ENCODE results near the gene ATP2B3.

ATP2B3 gene

DNA sequence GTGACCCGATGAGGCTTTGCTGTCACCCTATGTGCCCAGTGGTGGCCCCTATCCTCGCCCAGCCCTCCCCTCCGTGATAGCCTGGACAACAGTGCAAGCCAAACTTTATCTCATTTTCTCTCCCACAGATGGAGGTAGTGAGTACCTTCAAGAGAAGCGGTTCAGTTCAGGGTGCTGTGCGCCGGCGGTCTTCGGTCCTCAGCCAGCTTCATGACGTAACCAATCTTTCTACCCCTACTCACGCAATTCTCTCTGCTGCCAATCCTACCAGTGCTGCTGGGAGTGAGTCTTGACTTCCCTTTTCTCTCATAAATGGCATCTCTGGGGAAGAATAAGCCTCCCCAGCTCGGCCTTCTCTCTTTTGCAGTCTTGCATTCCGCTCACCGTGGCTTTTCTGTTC, 52.0 kb downstream of the ATP2B3 start:
- TF ChIP-seq GATA2 (IDR thresholded peaks at IDR 0.05; ENCODE audit: low read depth, low read length) (no peak), GATA3 (IDR thresholded peaks at IDR 0.05; ENCODE audit: low read depth, low read length) (no peak)

DNA sequence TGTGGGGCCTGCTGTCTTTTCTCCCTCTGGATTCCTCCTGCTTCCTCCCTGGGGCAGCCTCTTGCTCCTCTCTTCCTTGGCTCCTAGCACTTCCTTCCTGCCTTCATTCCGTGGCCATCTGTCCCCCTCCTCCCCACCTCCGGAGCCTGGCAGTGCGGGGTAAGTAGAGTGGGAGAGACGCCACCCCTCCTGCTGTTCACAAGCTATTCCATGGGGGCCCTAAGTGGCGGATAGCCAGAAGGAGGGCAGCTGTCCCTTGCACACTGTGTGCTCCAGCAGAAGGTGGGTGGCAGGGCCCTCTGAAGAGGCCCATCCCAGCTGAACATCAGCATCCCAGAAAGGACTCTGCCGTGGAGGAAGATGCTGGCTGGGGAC, 54.1 kb downstream of the ATP2B3 start:
- TF ChIP-seq GATA3 (IDR thresholded peaks at IDR 0.05; ENCODE audit: low read depth, low read length): no peak
- TF ChIP-seq GATA2 (IDR thresholded peaks at IDR 0.05; ENCODE audit: low read depth, low read length): no peak

DNA sequence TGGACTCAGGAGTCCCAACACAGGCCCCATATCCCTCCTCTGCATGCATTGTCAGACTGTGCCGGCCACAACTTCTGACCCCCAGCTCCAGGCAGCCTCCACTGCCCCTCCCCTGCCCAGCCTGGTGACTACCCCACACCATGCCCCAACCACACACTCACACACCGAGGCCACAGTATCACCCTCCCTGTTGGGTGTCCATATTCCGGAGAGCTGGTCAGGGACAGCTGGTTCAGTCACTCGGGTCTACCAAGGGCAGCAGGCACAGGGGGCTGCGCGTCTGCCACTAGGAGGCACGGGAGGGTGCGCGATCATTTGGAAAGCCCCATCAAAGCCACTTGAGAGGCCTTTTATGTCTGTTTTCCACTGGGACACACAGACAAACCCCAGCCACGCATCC, 55.2 kb downstream of the ATP2B3 start:
- TF ChIP-seq GATA3 (IDR thresholded peaks at IDR 0.05; ENCODE audit: low read depth, low read length) (no peak), GATA2 (IDR thresholded peaks at IDR 0.05; ENCODE audit: low read depth, low read length) (no peak)

DNA sequence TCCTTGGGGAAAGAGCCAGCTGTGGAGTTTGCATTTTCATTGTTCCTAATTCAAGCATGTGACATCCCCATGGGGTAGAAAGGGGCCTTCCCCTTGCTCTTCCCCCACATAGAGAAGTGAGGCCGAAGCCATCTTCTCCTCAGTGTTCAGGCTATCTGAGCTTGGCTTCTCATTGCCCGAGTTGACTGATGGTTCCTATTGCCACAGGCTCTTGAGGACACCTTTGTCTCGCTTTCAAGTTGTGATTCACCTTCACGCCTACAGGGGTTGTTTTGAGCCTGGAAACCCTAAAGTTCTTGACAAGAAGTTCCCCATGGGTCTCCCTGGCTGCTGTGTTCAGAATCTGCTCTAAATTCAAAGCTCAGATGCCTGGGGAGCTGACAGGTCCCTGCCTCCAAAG, 56.5 kb downstream of the ATP2B3 start:
- no peak for TF ChIP-seq GATA3 (IDR thresholded peaks at IDR 0.05; ENCODE audit: low read depth, low read length)
- no peak for TF ChIP-seq GATA2 (IDR thresholded peaks at IDR 0.05; ENCODE audit: low read depth, low read length)

DNA sequence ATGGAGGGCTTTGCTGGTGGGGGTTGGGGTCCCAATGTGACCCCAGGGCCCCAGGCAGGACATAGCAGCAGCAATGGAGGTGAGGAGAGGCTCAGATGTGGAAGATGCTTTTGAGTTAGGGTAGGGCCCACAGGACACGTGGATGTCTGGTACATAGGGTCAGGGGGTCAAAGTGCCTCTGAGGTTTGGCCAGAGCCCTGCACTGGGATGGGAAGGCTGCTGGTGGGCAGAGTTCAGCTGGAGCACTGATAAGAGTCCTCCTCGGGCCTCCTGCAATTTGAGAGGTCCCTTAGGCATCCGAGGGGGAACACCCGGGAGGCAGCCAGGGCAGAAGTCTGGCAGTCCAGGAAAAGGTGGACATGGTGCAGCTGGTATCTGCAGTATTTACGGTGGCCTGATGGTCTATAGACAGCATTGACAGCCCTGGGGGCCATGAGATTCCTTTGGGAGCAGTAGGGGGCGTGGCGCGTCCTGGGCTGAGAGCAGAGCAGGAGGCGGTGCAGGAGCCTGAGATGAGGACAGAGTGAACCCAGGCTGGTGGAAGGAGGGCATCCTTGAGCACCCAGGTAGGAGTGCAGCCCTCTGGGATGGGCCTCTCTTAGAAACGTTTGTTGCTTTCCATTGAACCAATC, 58.9 kb downstream of the ATP2B3 start:
- TF ChIP-seq GATA3 (IDR thresholded peaks at IDR 0.05; ENCODE audit: low read depth, low read length) (no peak), GATA2 (IDR thresholded peaks at IDR 0.05; ENCODE audit: low read depth, low read length) (no peak)

DNA sequence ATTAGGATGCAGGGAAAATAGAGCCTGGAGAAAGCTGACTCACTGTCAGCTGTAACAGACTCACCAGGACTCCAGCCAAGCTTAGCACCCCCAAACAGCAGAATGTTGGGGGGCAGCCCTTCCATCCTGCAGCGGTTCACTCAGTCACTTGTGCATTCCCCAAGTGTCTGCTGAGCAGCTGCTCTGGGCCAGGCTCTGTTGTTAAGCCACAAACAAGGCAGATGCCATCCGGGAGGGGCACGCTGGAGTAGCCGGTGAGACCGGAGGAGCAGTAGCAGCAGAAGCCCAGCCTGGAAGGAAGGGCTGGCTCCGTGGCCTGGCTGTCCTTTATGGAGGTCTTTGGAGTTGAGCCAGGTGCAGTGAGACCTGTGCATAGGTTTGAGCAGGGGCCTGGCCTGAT, 59.5 kb downstream of the ATP2B3 start:
- no peak for TF ChIP-seq GATA3 (IDR thresholded peaks at IDR 0.05; ENCODE audit: low read depth, low read length)
- no peak for TF ChIP-seq GATA2 (IDR thresholded peaks at IDR 0.05; ENCODE audit: low read depth, low read length)

DNA sequence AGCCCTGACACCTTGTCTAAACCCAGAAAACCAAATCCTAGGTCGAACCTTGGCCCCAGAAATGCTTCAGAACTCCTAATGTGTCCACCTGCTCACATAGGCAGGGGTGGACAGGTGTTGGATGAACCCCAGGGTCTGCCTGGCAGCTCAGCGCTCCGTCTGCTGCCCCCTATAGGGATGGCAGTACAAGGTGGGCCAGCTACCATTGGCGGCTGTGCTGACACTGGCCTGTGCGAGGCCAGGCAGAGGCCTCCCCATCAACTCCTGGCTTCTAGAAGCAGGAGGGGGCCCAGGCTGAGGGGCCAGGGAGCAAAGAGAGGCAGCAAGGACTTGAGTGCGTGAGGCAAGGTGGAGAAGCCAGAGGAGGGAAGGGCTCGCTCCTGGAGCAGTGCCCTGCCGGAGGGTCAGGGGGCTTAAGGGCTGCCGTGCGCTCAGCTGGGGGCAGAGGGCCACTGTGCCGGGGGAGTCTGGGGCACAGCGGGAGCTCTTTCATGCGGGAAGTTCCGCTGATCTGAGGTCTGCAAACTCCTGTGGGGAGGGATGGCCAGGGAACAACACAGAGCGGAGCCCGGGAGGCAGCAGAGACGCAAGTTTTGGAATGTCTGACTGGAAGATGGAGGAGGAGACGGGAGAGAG, 60.9 kb downstream of the ATP2B3 start:
- TF ChIP-seq GATA3 (IDR thresholded peaks at IDR 0.05; ENCODE audit: low read depth, low read length) (no peak), GATA2 (IDR thresholded peaks at IDR 0.05; ENCODE audit: low read depth, low read length) (no peak)

DNA sequence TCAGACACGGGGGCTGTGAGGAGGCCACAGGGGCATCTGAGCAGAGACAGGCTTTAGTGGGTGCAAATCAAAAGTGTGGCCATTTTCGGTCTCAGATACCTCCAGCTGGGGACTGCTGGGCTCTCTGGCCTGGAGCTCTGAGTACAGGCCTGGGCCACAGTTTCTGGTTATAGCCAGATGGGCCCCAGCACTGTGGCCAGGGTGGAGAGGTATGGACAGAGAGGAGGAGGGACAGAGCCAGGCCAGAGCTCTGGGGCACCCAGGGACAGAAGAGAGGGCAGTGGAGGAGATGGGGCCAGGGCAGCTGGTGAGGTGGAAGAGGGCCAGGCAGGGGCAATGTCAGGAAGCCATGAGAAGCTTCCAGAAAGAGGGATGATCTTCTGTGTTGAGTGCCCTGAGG, 61.4 kb downstream of the ATP2B3 start:
- TF ChIP-seq GATA2 (IDR thresholded peaks at IDR 0.05; ENCODE audit: low read depth, low read length) (no peak), GATA3 (IDR thresholded peaks at IDR 0.05; ENCODE audit: low read depth, low read length) (no peak)

DNA sequence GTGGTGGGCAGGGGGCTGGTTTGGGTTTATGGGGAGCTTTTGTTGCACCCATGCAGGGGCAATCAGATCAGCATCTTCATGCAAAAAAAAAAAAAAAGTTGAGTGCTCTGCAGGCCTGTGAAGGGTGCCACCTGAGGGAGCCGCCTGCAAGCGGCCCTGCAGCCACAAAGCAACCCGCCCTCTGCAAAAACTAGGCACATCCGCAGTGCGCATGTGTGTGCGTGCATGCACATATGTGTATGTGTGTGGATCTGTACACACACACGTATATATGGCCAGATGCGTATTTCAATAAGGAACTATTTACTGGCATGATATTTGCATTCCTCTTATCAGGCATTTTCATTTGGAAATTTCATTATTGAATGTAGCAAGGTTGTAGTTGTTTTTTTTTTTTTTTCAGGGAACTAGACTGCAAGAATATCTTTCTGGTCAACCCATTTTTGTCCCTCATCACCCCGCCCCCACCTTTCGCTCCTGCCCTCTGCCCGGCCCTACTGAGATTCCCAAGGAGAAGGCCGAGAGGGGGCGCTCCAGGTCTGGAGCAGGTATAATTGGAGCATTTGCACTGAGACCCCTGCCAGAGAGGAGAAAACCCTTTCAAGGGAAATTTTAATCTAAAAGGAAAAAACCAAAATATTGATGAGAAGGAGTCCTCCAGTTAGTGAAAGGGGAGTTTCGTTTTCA, 63.4 kb downstream of the ATP2B3 start:
- TF ChIP-seq GATA2 (IDR thresholded peaks at IDR 0.05; ENCODE audit: low read depth, low read length) (no peak), GATA3 (IDR thresholded peaks at IDR 0.05; ENCODE audit: low read depth, low read length) (no peak)

DNA sequence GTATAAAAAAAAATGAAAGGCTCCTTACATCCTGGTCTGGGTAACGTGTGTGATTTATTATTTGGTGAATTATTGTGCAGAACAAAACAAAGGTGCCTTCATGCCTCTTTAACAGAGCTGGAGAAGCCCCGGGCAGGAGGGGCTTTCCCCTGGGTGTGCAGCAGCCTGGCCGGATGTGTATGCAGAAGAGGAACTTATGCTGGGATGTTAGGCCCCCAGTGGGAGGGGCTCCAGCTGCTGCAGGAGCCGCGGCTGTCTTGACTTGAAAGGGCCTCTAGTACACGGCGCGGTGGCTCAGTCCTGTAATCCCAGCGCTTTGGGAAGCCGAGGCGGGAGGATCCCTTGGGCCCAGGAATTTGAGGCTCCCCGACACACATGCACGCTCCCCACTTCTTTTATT, 65.5 kb downstream of the ATP2B3 start:
- no peak for TF ChIP-seq GATA2 (IDR thresholded peaks at IDR 0.05; ENCODE audit: low read depth, low read length)
- TF ChIP-seq GATA3 (IDR thresholded peaks at IDR 0.05; ENCODE audit: low read depth, low read length): no peak

DNA sequence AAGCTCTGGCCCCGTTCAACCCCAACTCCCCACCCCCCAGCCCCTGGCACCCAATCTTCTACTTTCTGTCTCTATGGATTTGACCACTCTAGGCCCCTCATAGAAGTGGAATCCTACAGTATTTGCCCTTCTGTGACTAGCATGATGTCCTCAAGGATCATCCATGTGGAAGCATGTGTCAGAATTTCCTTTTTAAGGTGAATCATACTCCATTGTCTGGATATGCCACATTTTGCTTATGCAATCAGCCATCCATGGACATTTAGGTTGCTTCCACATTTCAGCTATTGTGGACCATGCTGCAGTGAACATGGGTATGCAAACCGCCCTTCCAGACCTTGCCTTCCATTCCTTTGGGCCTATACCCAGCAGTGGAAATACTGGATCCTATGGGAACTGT, 66.0 kb downstream of the ATP2B3 start:
- TF ChIP-seq GATA3 (IDR thresholded peaks at IDR 0.05; ENCODE audit: low read depth, low read length) (no peak), GATA2 (IDR thresholded peaks at IDR 0.05; ENCODE audit: low read depth, low read length) (no peak)

DNA sequence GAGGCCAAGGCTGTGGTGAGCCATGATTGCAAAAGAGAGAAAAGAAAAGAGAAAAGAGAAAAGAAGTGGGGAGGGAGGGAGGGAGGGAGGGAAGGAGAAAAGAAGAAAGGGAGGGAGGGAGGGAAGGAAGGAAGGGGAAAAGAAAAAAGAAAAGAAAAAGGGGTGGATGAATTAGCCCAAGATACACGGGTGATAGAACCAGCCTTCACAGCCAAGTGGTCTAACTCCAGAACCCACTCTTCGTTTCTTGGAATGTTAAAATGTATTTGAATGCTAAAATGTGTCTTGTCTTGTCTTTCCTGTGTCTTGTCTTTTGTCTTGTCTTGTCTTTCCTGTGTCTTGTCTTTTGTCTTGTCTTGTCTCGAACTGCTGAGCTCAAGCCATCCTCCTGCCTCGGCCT, 68.4 kb downstream of the ATP2B3 start:
- TF ChIP-seq GATA2 (IDR thresholded peaks at IDR 0.05; ENCODE audit: low read depth, low read length) (no peak), GATA3 (IDR thresholded peaks at IDR 0.05; ENCODE audit: low read depth, low read length) (no peak)

DNA sequence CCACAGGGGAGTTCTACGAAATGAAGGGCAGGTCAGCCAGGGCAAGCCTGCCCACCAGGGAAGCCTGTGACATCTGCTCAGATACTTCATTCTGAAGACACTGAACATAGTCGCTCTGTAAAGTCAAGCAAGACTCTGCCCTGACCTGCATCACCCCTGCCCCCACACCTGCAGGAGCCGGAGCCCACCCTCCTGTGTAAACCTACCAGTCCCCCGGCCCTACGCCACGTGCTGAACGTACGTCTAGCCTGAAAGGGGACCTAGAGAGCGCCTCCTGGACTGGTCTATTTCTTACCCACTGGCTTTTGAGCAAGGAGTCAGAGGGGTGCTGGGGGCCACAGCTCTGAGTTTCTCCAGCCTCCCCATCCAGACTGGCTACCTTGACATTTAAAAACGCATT, 69.9 kb downstream of the ATP2B3 start:
- TF ChIP-seq GATA3 (IDR thresholded peaks at IDR 0.05; ENCODE audit: low read depth, low read length) (no peak), GATA2 (IDR thresholded peaks at IDR 0.05; ENCODE audit: low read depth, low read length) (no peak)

DNA sequence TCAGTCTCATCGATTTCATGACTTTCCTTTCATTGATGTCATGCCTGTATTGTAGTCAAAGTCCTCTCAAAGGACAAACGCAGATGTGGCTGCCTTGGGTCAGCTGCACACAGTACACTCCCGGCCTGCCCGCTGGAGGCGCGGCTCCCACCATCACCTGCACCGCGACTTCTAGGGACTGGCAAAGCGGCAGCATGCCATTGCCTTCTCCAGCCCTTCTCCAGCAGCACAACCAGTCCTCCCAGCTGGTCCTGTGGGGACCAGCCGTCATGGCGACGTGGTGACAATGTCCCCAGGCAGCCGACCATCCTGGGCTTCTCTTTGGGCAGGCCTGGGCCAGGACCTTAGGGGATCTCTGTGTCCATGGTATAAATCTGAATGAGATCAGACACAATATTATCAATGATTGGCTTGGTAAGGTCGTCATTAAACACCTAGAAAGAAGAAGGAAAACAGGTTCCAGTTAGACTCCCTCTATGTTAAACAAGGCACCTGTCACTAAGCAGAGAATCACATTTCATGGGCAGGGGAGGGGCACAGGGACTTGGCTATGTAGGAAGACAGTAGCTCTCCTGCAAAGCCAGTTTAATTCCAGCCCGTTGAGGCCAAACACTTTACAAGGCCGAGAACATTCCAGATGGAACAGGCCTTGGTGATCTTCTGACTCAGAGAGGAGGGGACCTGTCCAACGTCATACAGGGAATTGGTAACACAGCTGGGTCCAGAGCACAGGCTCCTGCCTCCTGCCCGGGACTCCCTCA, 70.8 kb downstream of the ATP2B3 start:
- TF ChIP-seq GATA2 (IDR thresholded peaks at IDR 0.05; ENCODE audit: low read depth, low read length) (no peak), GATA3 (IDR thresholded peaks at IDR 0.05; ENCODE audit: low read depth, low read length) (no peak)
